Heart left ventricle (tissue), 13 donors: ENCODE measurements around the gene AFAP1.
A peak's percentile ranks its signal among the peaks of the same experiment; 100 is the strongest.

Experiments used
- POLR2A ChIP-seq, 2 donors: fragments of 450-650 bp; IDR thresholded peaks; one replicate each; pipeline ENCODE4 v1.6.1; 2017; ENCODE audit warnings: antibody characterized with exemption in 2 of 2, mild to moderate bottlenecking in 2 of 2, moderate library complexity in 2 of 2
- TF ChIP-seq, protein P1 (sequence below), 12 donors: fragments of 200-600 bp; sonication (generic) in 4 of 12; IDR thresholded peaks; one replicate each; pipeline versions ENCODE4 v1.5.0 to v1.8.0; 2018 to 2022; ENCODE audit warnings: antibody characterized with exemption in 12 of 12, mild to moderate bottlenecking in 5 of 12
- donor health status: ischemic (EF 13 %, LVEDD 7.1; RV severe dilation, severe dysfunction).
- donor health status: DM: no; HTN: yes; CAD: no.
- donor health status: DM: no; HTN: no; CAD: no.
- donor health status: ischemic (EF 25% LVEDD 6.9; RV normal size, moderate dysfunction).
- donor health status: ischemic (EF 25% LVEDD 5.7; RV mildly dilated, moderate dysfunction).
- donor health status: ischemic (EF 35%, LVEDD 5.7; RV mildly dilated, moderate dysfunction).
- donor health status: nonischemic (EF 11% LVEDD 7.7; RV severe dilation, severe dysfunction).
- donor health status: DM: yes; HTN: yes; CAD: no.
- donor health status: PGD.
- donor health status: ischemic (EF 29% LVEDD 5.4; RV normal size, mild dysfunction).
- donor health status: nonischemic (EF 23%, LVEDD 6.1; RV moderate dilation, normal function).

DNA sequence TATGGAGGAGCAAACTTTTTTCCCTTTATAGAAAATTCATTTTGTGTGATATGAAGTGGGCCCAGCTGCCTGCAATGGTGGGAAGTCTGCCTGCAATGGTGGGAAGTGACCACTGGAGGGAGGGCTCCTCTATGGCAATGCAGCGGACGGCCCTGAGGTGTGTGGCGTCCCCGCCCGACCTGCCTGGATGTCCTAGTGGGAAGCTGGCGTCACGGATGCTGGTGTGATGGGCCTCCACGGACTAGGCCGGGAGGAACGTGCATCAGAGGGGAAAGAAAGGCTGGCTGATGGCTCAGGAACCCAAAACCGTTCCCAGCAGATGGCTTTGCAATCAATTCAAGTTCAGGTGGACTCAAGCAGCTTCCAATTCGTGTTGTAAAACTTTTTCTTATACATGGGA lies 177.9 kb downstream of the AFAP1 start:
- TF ChIP-seq, protein P1, sequence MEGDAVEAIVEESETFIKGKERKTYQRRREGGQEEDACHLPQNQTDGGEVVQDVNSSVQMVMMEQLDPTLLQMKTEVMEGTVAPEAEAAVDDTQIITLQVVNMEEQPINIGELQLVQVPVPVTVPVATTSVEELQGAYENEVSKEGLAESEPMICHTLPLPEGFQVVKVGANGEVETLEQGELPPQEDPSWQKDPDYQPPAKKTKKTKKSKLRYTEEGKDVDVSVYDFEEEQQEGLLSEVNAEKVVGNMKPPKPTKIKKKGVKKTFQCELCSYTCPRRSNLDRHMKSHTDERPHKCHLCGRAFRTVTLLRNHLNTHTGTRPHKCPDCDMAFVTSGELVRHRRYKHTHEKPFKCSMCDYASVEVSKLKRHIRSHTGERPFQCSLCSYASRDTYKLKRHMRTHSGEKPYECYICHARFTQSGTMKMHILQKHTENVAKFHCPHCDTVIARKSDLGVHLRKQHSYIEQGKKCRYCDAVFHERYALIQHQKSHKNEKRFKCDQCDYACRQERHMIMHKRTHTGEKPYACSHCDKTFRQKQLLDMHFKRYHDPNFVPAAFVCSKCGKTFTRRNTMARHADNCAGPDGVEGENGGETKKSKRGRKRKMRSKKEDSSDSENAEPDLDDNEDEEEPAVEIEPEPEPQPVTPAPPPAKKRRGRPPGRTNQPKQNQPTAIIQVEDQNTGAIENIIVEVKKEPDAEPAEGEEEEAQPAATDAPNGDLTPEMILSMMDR (IDR thresholded peaks at IDR 0.05): peak; percentile 69 to 92 (median 82)
- no peak for TF ChIP-seq POLR2A (IDR thresholded peaks at IDR 0.05)
